ENCODE measurements around the gene TEX22. TPM values are rescaled to one million over a fixed set of nuclear protein-coding genes. Genes with fewer than 3 reads are reported as not detected.

Gene TEX22
- total RNA-seq, 4 donors from 2014 or later: 0.35 to 1.6 (median 0.94) TPM; not detected in 1

- no peak overlapping the region for H3K4me3 ChIP-seq
- TF ChIP-seq CTCF (IDR thresholded peaks at IDR 0.05): no peak
- no peak for TF ChIP-seq POLR2A (IDR thresholded peaks at IDR 0.05)
- no peak for DNase-seq
- peaks cover 0 to 16% (median 0%) of the 10 kb centered on the region in 3 donors for H3K36me3 ChIP-seq
- no peaks in the 10 kb centered on the region for H3K27me3 ChIP-seq
- no peak overlapping the region for H3K27ac ChIP-seq
- no peaks in the 10 kb centered on the region for H3K4me1 ChIP-seq
- no peaks in the 10 kb centered on the region for H3K9me3 ChIP-seq
Observed at GRCh38 chr14:105376521-105377440, 21.6 kb upstream of the TEX22 start.

- Histone ChIP-seq H3K4me3 (no peak overlapping the region), H3K9me3 (no peaks in the 10 kb centered on the region), H3K27ac (no peak overlapping the region), H3K4me1 (no peaks in the 10 kb centered on the region), H3K27me3 (no peaks in the 10 kb centered on the region), H3K36me3 (peaks cover 0 to 22% (median 0%) of the 10 kb centered on the region in 3 donors)
- TF ChIP-seq POLR2A (IDR thresholded peaks at IDR 0.05) (no peak), CTCF (IDR thresholded peaks at IDR 0.05) (no peak)
- no peak for DNase-seq
Observed at GRCh38 chr14:105377555-105378182, 20.7 kb upstream of the TEX22 start.

GRCh38 chr14:105378199-105378598, 20.1 kb upstream of the TEX22 start:
- DNase-seq: no peak
- no peaks in the 10 kb centered on the region for H3K9me3 ChIP-seq
- H3K27ac ChIP-seq: no peak overlapping the region
- H3K36me3 ChIP-seq: peaks cover 0 to 27% (median 0%) of the 10 kb centered on the region in 3 donors
- no peaks in the 10 kb centered on the region for H3K27me3 ChIP-seq
- H3K4me3 ChIP-seq: no peak overlapping the region
- H3K4me1 ChIP-seq: no peaks in the 10 kb centered on the region
- TF ChIP-seq CTCF (IDR thresholded peaks at IDR 0.05) (no peak), POLR2A (IDR thresholded peaks at IDR 0.05) (no peak)

GRCh38 chr14:105378873-105379685, 19.3 kb upstream of the TEX22 start:
- Histone ChIP-seq H3K27me3 (no peaks in the 10 kb centered on the region), H3K36me3 (peaks cover 0 to 36% (median 0%) of the 10 kb centered on the region in 3 donors), H3K27ac (no peak overlapping the region), H3K9me3 (no peaks in the 10 kb centered on the region), H3K4me3 (no peak overlapping the region), H3K4me1 (no peaks in the 10 kb centered on the region)
- TF ChIP-seq POLR2A (IDR thresholded peaks at IDR 0.05) (no peak), CTCF (IDR thresholded peaks at IDR 0.05) (no peak)
- DNase-seq: no peak

GRCh38 chr14:105379946-105380345, 18.4 kb upstream of the TEX22 start:
- DNase-seq: no peak
- no peak for TF ChIP-seq CTCF (IDR thresholded peaks at IDR 0.05)
- H3K27ac ChIP-seq: no peak overlapping the region
- peaks cover 0 to 44% (median 0%) of the 10 kb centered on the region in 3 donors for H3K36me3 ChIP-seq
- H3K4me1 ChIP-seq: no peaks in the 10 kb centered on the region
- no peaks in the 10 kb centered on the region for H3K9me3 ChIP-seq
- H3K27me3 ChIP-seq: no peaks in the 10 kb centered on the region
- no peak overlapping the region for H3K4me3 ChIP-seq

All from Peyer's patch (tissue), 4 donors.